Brain microvascular endothelial cell (primary cell): Measurements from ENCODE around the gene AGBL5.
A peak's percentile ranks its signal among the peaks of the same experiment; 100 is the strongest.
"Not testable (repeated sequence)": the region's sequence is repeated elsewhere in the genome, so short reads cannot be mapped to it uniquely, and the experiment has no call there.

Source experiments
- DNase-seq: peaks from one replicate; pipeline ENCODE4 v3.0.0-alpha.2; 2020
- H3K27ac ChIP-seq: fragments of 250-450 bp; sonication (Bioruptor Pico); 2 replicates; pipeline ENCODE4 v1.5.1; 2020; ENCODE audit warnings: mild to moderate bottlenecking, moderate library complexity
- H3K27me3 ChIP-seq: fragments of 250-450 bp; sonication (Bioruptor Pico); replicated peaks from 2 replicates; pipeline ENCODE4 v1.5.1; 2020; ENCODE audit warnings: mild to moderate bottlenecking
- H3K36me3 ChIP-seq: fragments of 250-450 bp; sonication (Bioruptor Pico); replicated peaks from 2 replicates; pipeline ENCODE4 v1.5.1; 2020; ENCODE audit warnings: mild to moderate bottlenecking
- H3K4me3 ChIP-seq: 2 replicates; pipeline ENCODE4 v1.5.1; 2011; ENCODE audit warnings: low read depth, mild to moderate bottlenecking, control low read depth, low read length, moderate library complexity
- in situ Hi-C: cut with HindIII; loops from 2 replicates; pipeline ENCODE4 v1.10.0; 2017; ENCODE audit warnings: low sequenced_read_pairs, low pct_ligation_motif_present
- TF ChIP-seq, protein P1 (sequence below): IDR thresholded peaks from 2 replicates; pipeline ENCODE4 v1.5.1; 2011; ENCODE audit warnings: low read depth, mild to moderate bottlenecking, moderate library complexity, low read length, control low read depth, inconsistent platforms; ENCODE audit errors: missing control alignments

Gene AGBL5

DNA sequence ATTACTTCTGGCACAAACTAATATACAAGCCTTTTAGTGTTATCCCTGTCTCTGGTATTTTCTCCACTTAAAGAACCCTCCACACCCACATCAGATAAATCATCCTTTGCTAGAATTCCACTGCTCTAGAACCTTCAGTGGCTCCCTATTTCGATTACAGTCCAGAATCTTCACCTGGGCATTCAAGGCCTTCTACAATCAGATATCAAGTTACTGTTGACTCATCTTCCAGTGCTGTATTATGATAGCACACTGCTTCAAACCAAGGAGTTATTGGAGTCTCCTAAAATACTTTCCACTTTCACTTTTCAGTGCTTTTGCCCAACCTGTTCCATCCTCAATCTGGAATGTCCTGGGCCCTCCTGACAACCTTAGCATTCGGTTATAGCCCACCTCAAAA is 64.1 kb downstream of the AGBL5 start:
- Histone ChIP-seq H3K4me3 (no peak overlapping the region), H3K27ac (no peak overlapping the region), H3K36me3 (no peaks in the 10 kb centered on the region), H3K27me3 (peaks cover 13% of the 10 kb centered on the region)
- TF ChIP-seq, protein P1, sequence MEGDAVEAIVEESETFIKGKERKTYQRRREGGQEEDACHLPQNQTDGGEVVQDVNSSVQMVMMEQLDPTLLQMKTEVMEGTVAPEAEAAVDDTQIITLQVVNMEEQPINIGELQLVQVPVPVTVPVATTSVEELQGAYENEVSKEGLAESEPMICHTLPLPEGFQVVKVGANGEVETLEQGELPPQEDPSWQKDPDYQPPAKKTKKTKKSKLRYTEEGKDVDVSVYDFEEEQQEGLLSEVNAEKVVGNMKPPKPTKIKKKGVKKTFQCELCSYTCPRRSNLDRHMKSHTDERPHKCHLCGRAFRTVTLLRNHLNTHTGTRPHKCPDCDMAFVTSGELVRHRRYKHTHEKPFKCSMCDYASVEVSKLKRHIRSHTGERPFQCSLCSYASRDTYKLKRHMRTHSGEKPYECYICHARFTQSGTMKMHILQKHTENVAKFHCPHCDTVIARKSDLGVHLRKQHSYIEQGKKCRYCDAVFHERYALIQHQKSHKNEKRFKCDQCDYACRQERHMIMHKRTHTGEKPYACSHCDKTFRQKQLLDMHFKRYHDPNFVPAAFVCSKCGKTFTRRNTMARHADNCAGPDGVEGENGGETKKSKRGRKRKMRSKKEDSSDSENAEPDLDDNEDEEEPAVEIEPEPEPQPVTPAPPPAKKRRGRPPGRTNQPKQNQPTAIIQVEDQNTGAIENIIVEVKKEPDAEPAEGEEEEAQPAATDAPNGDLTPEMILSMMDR, result no peak
- in situ Hi-C loops, result loop anchor here (25.0 kb wide), 1 partner anchor 172 kb away; the partner anchor contains the start of genes DNAJC5G and TRIM54
- no peak for DNase-seq

DNA sequence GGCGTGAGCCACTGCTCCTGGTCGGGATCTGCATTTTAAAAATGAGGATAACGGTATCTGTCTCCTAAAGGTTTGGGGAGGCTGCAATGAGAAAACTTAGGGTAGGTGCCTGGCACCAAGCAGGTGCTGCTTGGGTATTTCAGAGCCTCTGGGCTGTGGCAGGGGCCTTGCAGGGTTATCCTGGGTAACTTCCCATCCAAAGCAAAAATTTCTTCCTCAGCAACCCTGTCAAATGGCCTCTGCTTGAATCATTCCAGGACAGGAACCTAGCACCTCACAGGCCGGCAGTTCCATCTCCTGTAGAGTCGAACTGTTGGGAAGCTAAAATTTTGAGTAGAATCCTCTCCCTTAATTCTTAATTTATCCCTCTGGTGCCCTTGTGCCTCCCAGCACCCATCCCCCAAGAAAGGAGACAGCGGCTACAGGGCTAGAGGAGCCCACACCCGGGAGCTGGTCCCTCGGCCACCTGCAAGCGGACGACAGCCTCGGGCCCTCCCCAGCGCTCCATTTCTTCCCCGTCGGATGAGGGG is 66.6 kb downstream of the AGBL5 start:
- Histone ChIP-seq H3K4me3 (peak overlapping the region; percentile 48), H3K27ac (no peak overlapping the region), H3K27me3 (peaks cover 15% of the 10 kb centered on the region), H3K36me3 (no peaks in the 10 kb centered on the region)
- in situ Hi-C loops, result loop anchor here (25.0 kb wide), 1 partner anchor 169 kb away; the partner anchor contains the start of genes DNAJC5G and TRIM54
- no peak for DNase-seq
- TF ChIP-seq, protein P1, result no peak

DNA sequence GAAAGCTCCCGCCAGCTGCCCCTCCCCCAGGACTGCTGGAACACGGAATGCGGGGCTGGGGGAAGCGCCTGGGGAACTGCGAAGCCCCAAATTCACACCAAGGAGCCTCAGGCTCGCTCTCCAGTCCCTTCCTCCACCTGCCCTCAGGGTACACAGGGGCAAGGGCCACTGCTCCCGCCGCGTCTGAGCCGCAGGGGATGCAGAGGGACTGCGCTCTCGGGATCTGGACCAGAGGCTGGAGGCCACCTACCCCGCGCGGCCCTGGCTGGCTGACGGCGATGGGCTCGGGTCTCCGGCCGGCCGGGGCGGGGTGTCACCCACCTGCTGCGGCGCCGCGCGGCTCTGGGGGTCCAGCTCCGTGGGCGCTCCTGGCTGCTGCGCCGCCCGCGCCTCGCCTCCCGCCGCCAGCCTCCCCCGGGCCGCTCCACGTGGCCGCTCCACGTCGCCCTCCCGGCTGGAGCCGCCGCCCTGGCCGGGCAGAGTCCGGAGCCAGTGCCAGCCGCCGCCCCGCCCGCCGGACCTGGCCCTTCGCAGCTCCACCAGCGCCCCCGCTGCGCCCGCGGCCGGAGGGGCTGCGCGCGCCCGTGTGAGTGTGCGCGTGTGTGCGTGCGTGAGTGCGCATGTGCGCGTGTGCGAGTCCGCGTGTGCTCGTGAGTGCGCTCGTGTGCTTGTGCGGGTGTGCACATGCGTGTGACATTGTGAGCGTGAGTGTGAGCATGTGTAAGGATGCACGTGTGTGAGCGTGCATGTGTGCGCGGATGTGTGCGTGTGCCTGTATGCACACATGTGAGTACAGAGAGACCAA is 67.3 kb downstream of the AGBL5 start, which contains the start of gene CGREF1:
Gene CGREF1, minus strand, starts transcription at position 604 of the 805 bp plus-strand sequence. CDS start 14,762 bp downstream, outside the sequence.
- no peak for DNase-seq
- peaks cover 15% of the 10 kb centered on the region for H3K27me3 ChIP-seq
- in situ Hi-C loops, result loop anchor here (25.0 kb wide), 1 partner anchor 169 kb away; the partner anchor contains the start of genes DNAJC5G and TRIM54
- H3K27ac ChIP-seq, result no peak within 1 kb of the TSS
- H3K4me3 ChIP-seq, result peak within 1 kb of the TSS; percentile 48
- no peaks in the 10 kb centered on the region for H3K36me3 ChIP-seq
- TF ChIP-seq, protein P1, result no peak

DNA sequence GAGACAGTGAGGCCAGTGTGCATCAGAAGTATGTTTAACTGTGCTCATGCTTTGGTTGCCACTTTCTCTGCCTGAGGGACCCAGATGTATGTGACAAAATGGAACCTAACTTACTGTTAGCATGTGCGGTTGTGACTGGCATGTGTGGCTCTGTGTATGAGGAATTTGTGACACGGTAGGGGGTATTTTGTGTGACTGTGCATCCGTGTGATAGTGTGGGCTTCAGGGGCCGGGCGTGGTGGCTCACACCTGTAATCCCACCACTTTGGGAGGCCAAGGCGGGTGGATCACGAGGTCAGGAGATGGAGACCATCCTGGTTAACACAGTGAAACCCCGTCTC is 67.8 kb downstream of the AGBL5 start:
- peaks cover 15% of the 10 kb centered on the region for H3K27me3 ChIP-seq
- in situ Hi-C loops, result loop anchor here (25.0 kb wide), 1 partner anchor 168 kb away; the partner anchor contains the start of genes DNAJC5G and TRIM54
- not testable (repeated sequence) for H3K36me3 ChIP-seq

More for the DNA sequence above, 67.8 kb downstream of the AGBL5 start:
- DNase-seq, H3K27ac ChIP-seq: not testable (repeated sequence)
- peak overlapping the region; percentile 46 for H3K4me3 ChIP-seq
